ENCODE data around the gene THSD4.

Gene THSD4

GRCh38 chr15:71659730-71660067, 544.4 kb downstream of the THSD4 start:
- H3K27ac ChIP-seq (replicated peaks), result no peak overlapping the region
- H3K27me3 ChIP-seq (ENCODE audit: insufficient read depth, poor library complexity, severe bottlenecking), result peaks cover 3% of the 10 kb centered on the region
- TF ChIP-seq, protein P1, sequence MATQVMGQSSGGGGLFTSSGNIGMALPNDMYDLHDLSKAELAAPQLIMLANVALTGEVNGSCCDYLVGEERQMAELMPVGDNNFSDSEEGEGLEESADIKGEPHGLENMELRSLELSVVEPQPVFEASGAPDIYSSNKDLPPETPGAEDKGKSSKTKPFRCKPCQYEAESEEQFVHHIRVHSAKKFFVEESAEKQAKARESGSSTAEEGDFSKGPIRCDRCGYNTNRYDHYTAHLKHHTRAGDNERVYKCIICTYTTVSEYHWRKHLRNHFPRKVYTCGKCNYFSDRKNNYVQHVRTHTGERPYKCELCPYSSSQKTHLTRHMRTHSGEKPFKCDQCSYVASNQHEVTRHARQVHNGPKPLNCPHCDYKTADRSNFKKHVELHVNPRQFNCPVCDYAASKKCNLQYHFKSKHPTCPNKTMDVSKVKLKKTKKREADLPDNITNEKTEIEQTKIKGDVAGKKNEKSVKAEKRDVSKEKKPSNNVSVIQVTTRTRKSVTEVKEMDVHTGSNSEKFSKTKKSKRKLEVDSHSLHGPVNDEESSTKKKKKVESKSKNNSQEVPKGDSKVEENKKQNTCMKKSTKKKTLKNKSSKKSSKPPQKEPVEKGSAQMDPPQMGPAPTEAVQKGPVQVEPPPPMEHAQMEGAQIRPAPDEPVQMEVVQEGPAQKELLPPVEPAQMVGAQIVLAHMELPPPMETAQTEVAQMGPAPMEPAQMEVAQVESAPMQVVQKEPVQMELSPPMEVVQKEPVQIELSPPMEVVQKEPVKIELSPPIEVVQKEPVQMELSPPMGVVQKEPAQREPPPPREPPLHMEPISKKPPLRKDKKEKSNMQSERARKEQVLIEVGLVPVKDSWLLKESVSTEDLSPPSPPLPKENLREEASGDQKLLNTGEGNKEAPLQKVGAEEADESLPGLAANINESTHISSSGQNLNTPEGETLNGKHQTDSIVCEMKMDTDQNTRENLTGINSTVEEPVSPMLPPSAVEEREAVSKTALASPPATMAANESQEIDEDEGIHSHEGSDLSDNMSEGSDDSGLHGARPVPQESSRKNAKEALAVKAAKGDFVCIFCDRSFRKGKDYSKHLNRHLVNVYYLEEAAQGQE (IDR thresholded peaks at IDR 0.05; ENCODE audit: insufficient replicate concordance, low read depth), result no peak
- TF ChIP-seq POLR2AphosphoS5 (IDR thresholded peaks at IDR 0.05; ENCODE audit: low read depth) (no peak), CTCF (IDR thresholded peaks at IDR 0.05; ENCODE audit: insufficient read depth, low read length) (no peak), SPI1 (IDR thresholded peaks at IDR 0.05; ENCODE audit: borderline replicate concordance, low read depth) (no peak), GABPA (IDR thresholded peaks at IDR 0.05; ENCODE audit: low read depth) (no peak)
- H3K4me3 ChIP-seq (replicated peaks; ENCODE audit: insufficient read depth, low read length), result no peak overlapping the region
- no peak for DNase-seq (ENCODE audit: low read depth in 1 of 2, low spot score in 1 of 2)

DNA sequence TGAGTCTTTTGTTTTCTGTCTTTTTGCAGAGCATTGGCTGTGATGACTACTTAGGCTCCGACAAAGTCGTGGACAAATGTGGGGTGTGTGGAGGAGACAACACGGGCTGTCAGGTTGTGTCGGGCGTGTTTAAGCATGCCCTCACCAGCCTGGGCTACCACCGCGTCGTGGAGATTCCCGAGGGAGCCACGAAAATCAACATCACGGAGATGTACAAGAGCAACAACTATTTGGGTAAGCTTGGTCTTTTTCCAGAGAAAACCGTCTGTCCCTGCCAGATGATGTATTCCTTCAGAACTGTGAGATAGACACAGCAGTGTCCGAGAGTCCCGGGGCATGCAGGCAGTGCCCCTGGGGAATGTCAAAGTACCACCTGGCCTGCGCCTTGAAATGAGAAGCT, 545.2 kb downstream of the THSD4 start:
- Histone ChIP-seq H3K27ac (replicated peaks) (no peak overlapping the region), H3K27me3 (ENCODE audit: insufficient read depth, poor library complexity, severe bottlenecking) (peaks cover 3% of the 10 kb centered on the region), H3K4me3 (replicated peaks; ENCODE audit: insufficient read depth, low read length) (no peak overlapping the region)
- TF ChIP-seq SPI1 (IDR thresholded peaks at IDR 0.05; ENCODE audit: borderline replicate concordance, low read depth) (no peak), POLR2AphosphoS5 (IDR thresholded peaks at IDR 0.05; ENCODE audit: low read depth) (no peak), GABPA (IDR thresholded peaks at IDR 0.05; ENCODE audit: low read depth) (no peak), CTCF (IDR thresholded peaks at IDR 0.05; ENCODE audit: insufficient read depth, low read length) (no peak)
- TF ChIP-seq, protein P1 (IDR thresholded peaks at IDR 0.05; ENCODE audit: insufficient replicate concordance, low read depth), result no peak
- no peak for DNase-seq (ENCODE audit: low read depth in 1 of 2, low spot score in 1 of 2)

GRCh38 chr15:71662306-71662705, 547.0 kb downstream of the THSD4 start:
- peaks cover 3% of the 10 kb centered on the region for H3K27me3 ChIP-seq (ENCODE audit: insufficient read depth, poor library complexity, severe bottlenecking)
- DNase-seq (ENCODE audit: low read depth in 1 of 2, low spot score in 1 of 2), result no peak
- no peak overlapping the region for H3K27ac ChIP-seq (replicated peaks)
- TF ChIP-seq SPI1 (IDR thresholded peaks at IDR 0.05; ENCODE audit: borderline replicate concordance, low read depth) (no peak), CTCF (IDR thresholded peaks at IDR 0.05; ENCODE audit: insufficient read depth, low read length) (no peak), GABPA (IDR thresholded peaks at IDR 0.05; ENCODE audit: low read depth) (no peak), POLR2AphosphoS5 (IDR thresholded peaks at IDR 0.05; ENCODE audit: low read depth) (no peak)
- TF ChIP-seq, protein P1 (IDR thresholded peaks at IDR 0.05; ENCODE audit: insufficient replicate concordance, low read depth), result no peak
- H3K4me3 ChIP-seq (replicated peaks; ENCODE audit: insufficient read depth, low read length), result no peak overlapping the region

All from HL-60 (cell line).